Measurements from ENCODE around the gene DLL3. TPM values are rescaled to one million over a fixed set of nuclear protein-coding genes. Genes with fewer than 3 reads are reported as not detected.

DLL3 gene
- total RNA-seq, 5 donors from 2014 or later (not counting 1 experiment from before 2014, with no cell fraction given): 0.16 to 0.20 TPM; not detected in 3

- Mint-ChIP-seq H3K9me3 (no peaks in the 10 kb centered on the region), H3K36me3 (no peaks in the 10 kb centered on the region), H3K4me1 (peaks cover 5 to 11% (median 6%) of the 10 kb centered on the region in 3 donors), H3K27me3 (no peaks in the 10 kb centered on the region), H3K4me3 (no peak overlapping the region), H3K27ac (no peak overlapping the region)
- no peaks in the 10 kb centered on the region for H3K9me3 ChIP-seq
- no CpG with 5 or more reads among the region's 3 CpGs for WGBS (ENCODE audit: insufficient coverage)
- ChIA-PET CTCF (interaction anchor here (0.6 to 0.7 kb wide), 2 partner anchors 49 to 267 kb away, joined by 4 to 6 read pairs; no protein-coding TSS in a partner anchor), POLR2A (no interaction called here)
- no peak overlapping the region for H3K4me3 ChIP-seq (ENCODE audit: control insufficient read depth in 1 of 2, extremely low read depth in 1 of 2, low read length in 1 of 2)
- ATAC-seq (replicated peaks in 1 of 4): no peak
- no peak overlapping the region for H3K27ac ChIP-seq (ENCODE audit: low read length)
- H3K4me1 ChIP-seq (ENCODE audit: control insufficient read depth in 1 of 2, extremely low read depth in 1 of 2, insufficient read depth in 2 of 2, low read length in 2 of 2): peaks cover 0 to 2% of the 10 kb centered on the region in 2 experiments
- H3K27me3 ChIP-seq (replicated peaks in 1 of 2; ENCODE audit: control insufficient read depth in 2 of 2, extremely low read depth in 1 of 2, insufficient read depth in 2 of 2, low read length in 1 of 2): no peaks in the 10 kb centered on the region
- no peaks in the 10 kb centered on the region for H3K36me3 ChIP-seq (ENCODE audit: control insufficient read depth in 2 of 2, extremely low read depth in 1 of 2, insufficient read depth in 1 of 2, low read length in 1 of 2)
- DNase-seq: no peak
Measured at GRCh38 chr19:39525205-39525604, 26.5 kb downstream of the DLL3 start.

GRCh38 chr19:39531834-39532232, 33.1 kb downstream of the DLL3 start:
- Mint-ChIP-seq H3K9me3 (no peaks in the 10 kb centered on the region), H3K27me3 (no peaks in the 10 kb centered on the region), H3K27ac (peak overlapping the region; percentile 59 to 86), H3K36me3 (no peaks in the 10 kb centered on the region), H3K4me1 (peaks cover 30 to 39% (median 36%) of the 10 kb centered on the region in 3 donors), H3K4me3 (peak overlapping the region; percentile 85 to 92 (median 90))
- Histone ChIP-seq H3K9me3 (no peaks in the 10 kb centered on the region), H3K27me3 (replicated peaks in 1 of 2; ENCODE audit: control insufficient read depth in 2 of 2, extremely low read depth in 1 of 2, insufficient read depth in 2 of 2, low read length in 1 of 2) (no peaks in the 10 kb centered on the region), H3K36me3 (ENCODE audit: control insufficient read depth in 2 of 2, extremely low read depth in 1 of 2, insufficient read depth in 1 of 2, low read length in 1 of 2) (no peaks in the 10 kb centered on the region), H3K4me3 (ENCODE audit: control insufficient read depth in 1 of 2, extremely low read depth in 1 of 2, low read length in 1 of 2) (peak overlapping the region; percentile 88 to 90), H3K27ac (ENCODE audit: low read length) (no peak overlapping the region), H3K4me1 (ENCODE audit: control insufficient read depth in 1 of 2, extremely low read depth in 1 of 2, insufficient read depth in 2 of 2, low read length in 2 of 2) (peaks cover 5 to 17% of the 10 kb centered on the region in 2 experiments)
- no peak for ATAC-seq (replicated peaks in 1 of 4)
- 40% methylated on average over 2 of the region's 14 CpGs for WGBS (ENCODE audit: insufficient coverage)
- CTCF ChIA-PET: interaction anchor here (0.6 to 2.4 kb wide), 6 partner anchors 57 to 608 kb away, joined by 3 to 11 read pairs (median 4); no protein-coding TSS in a partner anchor
- no peak for DNase-seq
- POLR2A ChIA-PET: no interaction called here

GRCh38 chr19:39532233-39533002, 33.7 kb downstream of the DLL3 start, which contains the start of gene EID2B:
Gene EID2B, minus strand, starts transcription at chr19:39532852. Its CDS starts 50 bp downstream, at chr19:39532802.
- no peaks in the 10 kb centered on the region for H3K9me3 ChIP-seq
- peak within 1 kb of the TSS; percentile 54 for H3K27ac ChIP-seq (ENCODE audit: low read length)
- H3K4me3 Mint-ChIP-seq: peak within 1 kb of the TSS; percentile 85 to 92 (median 90)
- POLR2A ChIA-PET: no interaction called here
- peak within 1 kb of the TSS; percentile 88 to 90 for H3K4me3 ChIP-seq (ENCODE audit: control insufficient read depth in 1 of 2, extremely low read depth in 1 of 2, low read length in 1 of 2)
- H3K27ac Mint-ChIP-seq: peak within 1 kb of the TSS; percentile 79 to 90
- peaks cover 32 to 43% (median 38%) of the 10 kb centered on the region in 3 donors for H3K4me1 Mint-ChIP-seq
- H3K27me3 ChIP-seq (replicated peaks in 1 of 2; ENCODE audit: control insufficient read depth in 2 of 2, extremely low read depth in 1 of 2, insufficient read depth in 2 of 2, low read length in 1 of 2): no peaks in the 10 kb centered on the region
- no peaks in the 10 kb centered on the region for H3K36me3 Mint-ChIP-seq
- no peaks in the 10 kb centered on the region for H3K9me3 Mint-ChIP-seq
- no peaks in the 10 kb centered on the region for H3K36me3 ChIP-seq (ENCODE audit: control insufficient read depth in 2 of 2, extremely low read depth in 1 of 2, insufficient read depth in 1 of 2, low read length in 1 of 2)
- H3K4me1 ChIP-seq (ENCODE audit: control insufficient read depth in 1 of 2, extremely low read depth in 1 of 2, insufficient read depth in 2 of 2, low read length in 2 of 2): peaks cover 5 to 17% of the 10 kb centered on the region in 2 experiments
- no peaks in the 10 kb centered on the region for H3K27me3 Mint-ChIP-seq
- WGBS (ENCODE audit: insufficient coverage): under 1% methylated on average over 65 of the region's 65 CpGs
- CTCF ChIA-PET: interaction anchor here (0.6 to 2.4 kb wide), 11 partner anchors 13 to 888 kb away, joined by 3 to 11 read pairs (median 4); partner anchors contain the start of gene RPS16 (in 1 of the 2)
- DNase-seq (peak; percentile 83 to 99 (median 91)), ATAC-seq (replicated peaks in 1 of 4) (peak; percentile 91 to 94 (median 94))

GRCh38 chr19:39533003-39533512, 34.3 kb downstream of the DLL3 start:
- peaks cover 5 to 17% of the 10 kb centered on the region in 2 experiments for H3K4me1 ChIP-seq (ENCODE audit: control insufficient read depth in 1 of 2, extremely low read depth in 1 of 2, insufficient read depth in 2 of 2, low read length in 2 of 2)
- no peak for DNase-seq
- Mint-ChIP-seq H3K4me3 (peak overlapping the region; percentile 85 to 92 (median 90)), H3K36me3 (no peaks in the 10 kb centered on the region), H3K27me3 (no peaks in the 10 kb centered on the region), H3K9me3 (no peaks in the 10 kb centered on the region), H3K4me1 (peaks cover 38 to 49% (median 45%) of the 10 kb centered on the region in 3 donors), H3K27ac (peak overlapping the region; percentile 79 to 90)
- CTCF ChIA-PET: interaction anchor here (0.6 to 2.4 kb wide), 10 partner anchors 12 to 888 kb away, joined by 3 to 11 read pairs (median 4); partner anchors contain the start of gene RPS16 (in 1 of the 2)
- 0% methylated on average over 7 of the region's 12 CpGs for WGBS (ENCODE audit: insufficient coverage)
- H3K9me3 ChIP-seq: no peaks in the 10 kb centered on the region
- no peaks in the 10 kb centered on the region for H3K27me3 ChIP-seq (replicated peaks in 1 of 2; ENCODE audit: control insufficient read depth in 2 of 2, extremely low read depth in 1 of 2, insufficient read depth in 2 of 2, low read length in 1 of 2)
- peak overlapping the region; percentile 88 to 90 for H3K4me3 ChIP-seq (ENCODE audit: control insufficient read depth in 1 of 2, extremely low read depth in 1 of 2, low read length in 1 of 2)
- peak in 2 of 4 experiments; percentile 10 to 45 for ATAC-seq (replicated peaks in 1 of 4)
- H3K27ac ChIP-seq (ENCODE audit: low read length): peak overlapping the region; percentile 54
- POLR2A ChIA-PET: no interaction called here
- H3K36me3 ChIP-seq (ENCODE audit: control insufficient read depth in 2 of 2, extremely low read depth in 1 of 2, insufficient read depth in 1 of 2, low read length in 1 of 2): no peaks in the 10 kb centered on the region

GRCh38 chr19:39533791-39534190, 35.0 kb downstream of the DLL3 start:
- no peaks in the 10 kb centered on the region for H3K27me3 ChIP-seq (replicated peaks in 1 of 2; ENCODE audit: control insufficient read depth in 2 of 2, extremely low read depth in 1 of 2, insufficient read depth in 2 of 2, low read length in 1 of 2)
- H3K4me3 ChIP-seq (ENCODE audit: control insufficient read depth in 1 of 2, extremely low read depth in 1 of 2, low read length in 1 of 2): no peak overlapping the region
- H3K27ac Mint-ChIP-seq: no peak overlapping the region
- H3K4me1 Mint-ChIP-seq: peaks cover 40 to 50% (median 46%) of the 10 kb centered on the region in 3 donors
- no peak overlapping the region for H3K27ac ChIP-seq (ENCODE audit: low read length)
- ATAC-seq (replicated peaks in 1 of 4) (no peak), DNase-seq (no peak)
- no CpG with 5 or more reads among the region's 3 CpGs for WGBS (ENCODE audit: insufficient coverage)
- no peak overlapping the region for H3K4me3 Mint-ChIP-seq
- no peaks in the 10 kb centered on the region for H3K9me3 ChIP-seq
- ChIA-PET CTCF (interaction anchor here (0.6 to 2.4 kb wide), 5 partner anchors 57 to 324 kb away, joined by 3 to 11 read pairs (median 4); no protein-coding TSS in a partner anchor), POLR2A (no interaction called here)
- no peaks in the 10 kb centered on the region for H3K9me3 Mint-ChIP-seq
- no peaks in the 10 kb centered on the region for H3K36me3 Mint-ChIP-seq
- H3K27me3 Mint-ChIP-seq: no peaks in the 10 kb centered on the region
- peaks cover 13 to 17% of the 10 kb centered on the region in 2 experiments for H3K4me1 ChIP-seq (ENCODE audit: control insufficient read depth in 1 of 2, extremely low read depth in 1 of 2, insufficient read depth in 2 of 2, low read length in 2 of 2)
- no peaks in the 10 kb centered on the region for H3K36me3 ChIP-seq (ENCODE audit: control insufficient read depth in 2 of 2, extremely low read depth in 1 of 2, insufficient read depth in 1 of 2, low read length in 1 of 2)

DNA sequence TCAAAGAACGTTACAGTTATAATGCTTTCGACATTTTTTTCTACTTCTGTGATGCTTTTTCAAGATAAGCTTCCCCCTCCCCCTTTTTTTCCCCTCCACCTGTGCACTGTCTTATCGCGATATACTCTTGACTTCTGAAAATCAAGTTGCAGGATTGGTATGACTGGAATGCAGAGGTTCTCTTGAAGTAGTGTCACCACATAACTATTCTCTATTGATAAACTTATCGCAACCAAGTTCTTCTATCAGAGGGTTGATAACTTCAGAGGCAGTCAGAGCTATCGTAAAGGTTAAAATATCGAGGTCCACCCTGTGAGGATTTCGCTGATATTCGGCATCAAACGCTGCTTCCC, 40.4 kb downstream of the DLL3 start:
- peaks cover 60 to 73% (median 60%) of the 10 kb centered on the region in 3 donors for H3K4me1 Mint-ChIP-seq
- H3K36me3 Mint-ChIP-seq: no peaks in the 10 kb centered on the region
- peak overlapping the region; percentile 88 to 90 for H3K27ac Mint-ChIP-seq
- Histone ChIP-seq H3K9me3 (no peaks in the 10 kb centered on the region), H3K27me3 (replicated peaks in 1 of 2; ENCODE audit: control insufficient read depth in 2 of 2, extremely low read depth in 1 of 2, insufficient read depth in 2 of 2, low read length in 1 of 2) (no peaks in the 10 kb centered on the region), H3K4me1 (ENCODE audit: control insufficient read depth in 1 of 2, extremely low read depth in 1 of 2, insufficient read depth in 2 of 2, low read length in 2 of 2) (peaks cover 13 to 21% of the 10 kb centered on the region in 2 experiments), H3K27ac (ENCODE audit: low read length) (peak overlapping the region; percentile 79), H3K36me3 (ENCODE audit: control insufficient read depth in 2 of 2, extremely low read depth in 1 of 2, insufficient read depth in 1 of 2, low read length in 1 of 2) (no peaks in the 10 kb centered on the region), H3K4me3 (ENCODE audit: control insufficient read depth in 1 of 2, extremely low read depth in 1 of 2, low read length in 1 of 2) (peak overlapping the region; percentile 78 to 91)
- ChIA-PET POLR2A (interaction anchor here in 1 of 2 donors (0.6 kb wide), 1 partner anchor 23 kb away, joined by 5 read pairs; no protein-coding TSS in a partner anchor), CTCF (interaction anchor here in 1 of 2 donors (1.2 kb wide), 1 partner anchor 103 kb away, joined by 3 read pairs; the partner anchor contains the start of gene RPS16)
- ATAC-seq (replicated peaks in 1 of 4) (no peak), DNase-seq (peak in 1 of 35 experiments; percentile 31)
- no peaks in the 10 kb centered on the region for H3K27me3 Mint-ChIP-seq
- H3K9me3 Mint-ChIP-seq: no peaks in the 10 kb centered on the region
- peak overlapping the region; percentile 89 to 94 (median 90) for H3K4me3 Mint-ChIP-seq
- WGBS (ENCODE audit: insufficient coverage): 2% methylated on average over 5 of the region's 10 CpGs

Data from T-cell (primary cell).